Left ventricle myocardium inferior (tissue), 1 donor: ENCODE results near the gene NUP98. TPM values are rescaled to one million over a fixed set of nuclear protein-coding genes. Genes with fewer than 3 reads are reported as not detected.

Source experiments
- DNase-seq: peaks from one replicate; pipeline ENCODE4 v3.0.0-alpha.2; 2020
- H3K27ac ChIP-seq: fragments of 200-600 bp; replicated peaks from 2 replicates; pipeline ENCODE4 v1.8.0; 2021
- H3K27me3 ChIP-seq: fragments of 200-600 bp; 2 replicates; pipeline ENCODE4 v1.8.0; 2021; ENCODE audit warnings: low read depth
- H3K36me3 ChIP-seq: fragments of 200-600 bp; 2 replicates; pipeline ENCODE4 v1.8.0; 2021
- H3K4me1 ChIP-seq: fragments of 200-600 bp; 2 replicates; pipeline ENCODE4 v1.8.0; 2021
- H3K4me3 ChIP-seq: fragments of 200-600 bp; 2 replicates; pipeline ENCODE4 v1.8.0; 2021; ENCODE audit warnings: mild to moderate bottlenecking, moderate library complexity
- H3K9me3 ChIP-seq: fragments of 200-600 bp; replicated peaks from 2 replicates; pipeline ENCODE4 v1.8.0; 2021
- CTCF ChIP-seq: fragments of 200-600 bp; IDR thresholded peaks from 2 replicates; pipeline ENCODE4 v1.8.0; 2021; ENCODE audit warnings: antibody characterized with exemption, mild to moderate bottlenecking, borderline replicate concordance
- intact Hi-C: fragments of 100-400 bp; cut with micrococcal nuclease; formaldehyde crosslinking; loops from one replicate; pipeline ENCODE4 v1.11.0; 2022
- long read RNA-seq: library from polyadenylated mRNA; unstranded; transcript quantifications from one replicate; pipeline ENCODE4 v2.0.0, GENCODE V29; 2021
- total RNA-seq: library from RNA; stranded (reverse); fragmentation: NEBNext Ultra II Directional; extraction: Animal tissue kit (Norgen Biotek cat#: 25700); gene quantifications from one replicate; pipeline ENCODE4 v1.2.1, GENCODE V29; 2021
- donor health status: DM: no; HTN: yes; CAD: no; lungs with severe emphysema.

The NUP98 gene
- total RNA-seq = 37.3 TPM
- long read RNA-seq, full-length matches to known transcripts = 34 of 58 reads
- long read RNA-seq, partial matches to known transcripts = 16 of 58 reads
- long read RNA-seq, other reads (novel, unspliced or antisense) = 8 of 58 reads

- intact Hi-C loops = no loop called here
- Histone ChIP-seq H3K9me3 (no peaks in the 10 kb centered on the region), H3K4me1 (peaks cover 49% of the 10 kb centered on the region), H3K27me3 (no peaks in the 10 kb centered on the region), H3K36me3 (peaks cover 18% of the 10 kb centered on the region), H3K27ac (peak within 1 kb of the TSS; percentile 94), H3K4me3 (peak within 1 kb of the TSS; percentile 88)
- TF ChIP-seq CTCF = no peak
- peak; percentile 100 for DNase-seq
Observed at GRCh38 chr11:3797329-3798090, at the start of gene NUP98. NUP98 (minus strand) TSS chr11:3797554; CDS start chr11:3782117, 15,437 bp downstream.

GRCh38 chr11:3845670-3846069 is 48.3 kb upstream of the NUP98 start:
- peaks cover 34% of the 10 kb centered on the region for H3K27me3 ChIP-seq
- no peak overlapping the region for H3K4me3 ChIP-seq
- H3K4me1 ChIP-seq = peaks cover 10% of the 10 kb centered on the region
- H3K27ac ChIP-seq = no peak overlapping the region
- no peak for TF ChIP-seq CTCF
- intact Hi-C loops = no loop called here
- DNase-seq = no peak
- H3K36me3 ChIP-seq = no peaks in the 10 kb centered on the region
- H3K9me3 ChIP-seq = no peaks in the 10 kb centered on the region

GRCh38 chr11:3845246-3845645 is 47.9 kb upstream of the NUP98 start:
- H3K27ac ChIP-seq = no peak overlapping the region
- H3K4me1 ChIP-seq = peaks cover 14% of the 10 kb centered on the region
- intact Hi-C loops = no loop called here
- no peaks in the 10 kb centered on the region for H3K9me3 ChIP-seq
- no peak for TF ChIP-seq CTCF
- H3K36me3 ChIP-seq = no peaks in the 10 kb centered on the region
- H3K4me3 ChIP-seq = no peak overlapping the region
- H3K27me3 ChIP-seq = peaks cover 30% of the 10 kb centered on the region
- no peak for DNase-seq

- H3K9me3 ChIP-seq = no peaks in the 10 kb centered on the region
- no peaks in the 10 kb centered on the region for H3K36me3 ChIP-seq
- no peak for DNase-seq
- intact Hi-C loops = no loop called here
- H3K27me3 ChIP-seq = peaks cover 22% of the 10 kb centered on the region
- H3K4me1 ChIP-seq = peaks cover 31% of the 10 kb centered on the region
- H3K4me3 ChIP-seq = no peak overlapping the region
- no peak for TF ChIP-seq CTCF
- H3K27ac ChIP-seq = no peak overlapping the region
Observed at GRCh38 chr11:3843326-3843725, 46.0 kb upstream of the NUP98 start.

- peaks cover 48% of the 10 kb centered on the region for H3K4me1 ChIP-seq
- H3K27ac ChIP-seq = peak overlapping the region; percentile 98
- H3K27me3 ChIP-seq = peaks cover 5% of the 10 kb centered on the region
- peak; percentile 87 for DNase-seq
- no peaks in the 10 kb centered on the region for H3K9me3 ChIP-seq
- peak; percentile 90 for TF ChIP-seq CTCF
- no peaks in the 10 kb centered on the region for H3K36me3 ChIP-seq
- peak overlapping the region; percentile 87 for H3K4me3 ChIP-seq
- intact Hi-C loops = no loop called here
Observed at GRCh38 chr11:3841426-3842350, 44.3 kb upstream of the NUP98 start.
